NCI-H1436 (cell line): ENCODE results near the gene ZBED4.

Experiments
- DNase-seq: peaks from one replicate; lab custom pipeline; 2025; lab: John Stamatoyannopoulos, UW

The ZBED4 gene

GRCh38 chr22:49901457-49901856, 47.8 kb downstream of the ZBED4 start:
- DNase-seq, result no peak

GRCh38 chr22:49903322-49904039, 49.8 kb downstream of the ZBED4 start:
- peak; percentile 39 for DNase-seq

- no peak for DNase-seq
These were observed 50.4 kb downstream of the ZBED4 start for GRCh38 chr22:49904040-49904369.

- DNase-seq, result no peak
These were observed 51.8 kb downstream of the ZBED4 start for GRCh38 chr22:49905465-49905864.

- DNase-seq, result no peak
These were observed 52.6 kb downstream of the ZBED4 start for GRCh38 chr22:49906071-49906798.

- no peak for DNase-seq
These were observed 53.2 kb downstream of the ZBED4 start for GRCh38 chr22:49906799-49907290.

GRCh38 chr22:49907807-49908206, 54.2 kb downstream of the ZBED4 start:
- DNase-seq, result no peak

GRCh38 chr22:49909476-49910205, 56.0 kb downstream of the ZBED4 start:
- DNase-seq, result no peak

GRCh38 chr22:49910229-49911155, 56.8 kb downstream of the ZBED4 start:
- DNase-seq, result no peak

GRCh38 chr22:49911881-49912625, 58.4 kb downstream of the ZBED4 start:
- no peak for DNase-seq

GRCh38 chr22:49913026-49913425, 59.4 kb downstream of the ZBED4 start:
- DNase-seq, result no peak

- no peak for DNase-seq
These were observed 59.8 kb downstream of the ZBED4 start for GRCh38 chr22:49913446-49913845.

- DNase-seq, result no peak
These were observed 60.6 kb downstream of the ZBED4 start for GRCh38 chr22:49914256-49914655.

GRCh38 chr22:49915610-49916009, 62.0 kb downstream of the ZBED4 start:
- DNase-seq, result no peak

GRCh38 chr22:49916831-49917230, 63.2 kb downstream of the ZBED4 start:
- no peak for DNase-seq

- DNase-seq, result peak; percentile 93
These were observed 64.6 kb downstream of the ZBED4 start, which contains the start of the genes ALG12 and CRELD2 for GRCh38 chr22:49917974-49918910. Gene ALG12 (minus strand): TSS chr22:49918438. CDS start chr22:49913765, 4,673 bp downstream. Gene CRELD2 (plus strand): TSS chr22:49918634. CDS start chr22:49918770, 136 bp downstream.

GRCh38 chr22:49918911-49919881, 65.6 kb downstream of the ZBED4 start:
- DNase-seq, result no peak

GRCh38 chr22:49920859-49921258, 67.2 kb downstream of the ZBED4 start:
- no peak for DNase-seq
